ENCODE measurements around the gene MAB21L4.
A peak's percentile ranks its signal among the peaks of the same experiment; 100 is the strongest.
"Not testable (repeated sequence)": the region's sequence is repeated elsewhere in the genome, so short reads cannot be mapped to it uniquely, and the experiment has no call there.

Gene MAB21L4

GRCh38 chr2:240858871-240859270 is 37.1 kb downstream of the MAB21L4 start:
- no peak for DNase-seq (ENCODE audit: low read depth in 3 of 3)

DNA sequence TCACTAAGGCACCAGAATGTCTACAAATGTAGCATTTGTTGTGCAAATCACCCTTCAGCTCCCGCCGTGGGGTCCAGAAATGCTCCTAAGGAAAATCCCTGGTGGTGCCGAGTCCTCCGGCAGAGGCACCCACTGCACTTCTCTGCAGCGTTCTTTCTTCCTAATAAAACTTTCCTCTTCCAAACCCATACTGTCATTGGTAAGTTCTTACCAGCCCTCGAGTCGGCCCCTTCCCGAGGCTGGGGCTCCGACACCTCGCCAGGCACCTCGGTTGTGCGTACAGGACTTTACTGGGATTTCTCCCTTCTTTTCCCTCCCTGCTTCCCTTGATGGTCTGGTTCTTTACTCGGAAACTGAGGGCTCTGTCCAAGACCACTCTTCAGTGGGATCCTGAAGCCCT is 37.6 kb downstream of the MAB21L4 start:
- no peak for DNase-seq (ENCODE audit: low read depth in 3 of 3)

- no peak for DNase-seq (ENCODE audit: low read depth in 3 of 3)
Measured at GRCh38 chr2:240857039-240858008, 38.6 kb downstream of the MAB21L4 start.

DNA sequence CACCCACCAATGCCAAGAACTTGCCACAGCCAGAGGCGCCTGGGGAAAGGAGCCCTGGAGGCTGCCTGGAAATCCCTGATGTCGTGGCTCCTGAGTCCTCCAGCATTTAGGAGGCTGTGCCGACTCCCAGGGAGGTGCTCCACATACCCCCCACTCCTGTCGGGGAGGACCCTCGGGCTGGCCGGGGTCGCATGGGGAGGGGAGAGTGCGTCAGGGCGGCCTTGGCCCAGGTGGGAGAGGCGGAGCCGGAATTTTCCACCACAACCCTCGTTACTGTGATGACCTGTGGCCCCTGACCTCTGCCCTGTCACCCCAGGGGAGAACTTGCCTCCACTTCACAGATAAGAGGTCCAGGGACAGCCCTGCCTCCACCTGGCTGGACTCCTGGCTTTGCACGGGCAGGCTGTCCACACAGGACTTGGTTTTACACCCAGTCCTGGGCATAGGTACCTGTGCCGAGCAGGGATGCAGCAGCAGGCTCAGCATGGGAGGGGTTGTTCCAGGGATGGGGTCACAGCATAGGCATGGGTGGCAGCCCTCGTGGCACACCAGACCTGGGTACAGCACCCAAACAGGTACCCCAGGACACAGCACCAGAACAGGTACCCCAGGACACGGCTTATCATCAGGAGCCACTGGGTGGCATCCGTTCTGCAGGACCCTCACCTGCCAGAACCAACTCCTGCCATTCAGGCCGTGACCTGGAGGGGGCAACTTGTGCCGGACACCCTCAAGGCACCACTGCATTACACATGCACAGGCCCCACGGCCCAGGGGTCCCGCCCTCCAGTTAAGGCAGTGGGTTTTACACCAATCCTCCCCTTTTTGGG is 39.6 kb downstream of the MAB21L4 start:
- DNase-seq (ENCODE audit: low read depth in 3 of 3): no peak

GRCh38 chr2:240855670-240856069 is 40.3 kb downstream of the MAB21L4 start:
- no peak for DNase-seq (ENCODE audit: low read depth in 3 of 3)

- DNase-seq (ENCODE audit: low read depth in 3 of 3): no peak
Measured at GRCh38 chr2:240852671-240853314, 43.2 kb downstream of the MAB21L4 start.

DNA sequence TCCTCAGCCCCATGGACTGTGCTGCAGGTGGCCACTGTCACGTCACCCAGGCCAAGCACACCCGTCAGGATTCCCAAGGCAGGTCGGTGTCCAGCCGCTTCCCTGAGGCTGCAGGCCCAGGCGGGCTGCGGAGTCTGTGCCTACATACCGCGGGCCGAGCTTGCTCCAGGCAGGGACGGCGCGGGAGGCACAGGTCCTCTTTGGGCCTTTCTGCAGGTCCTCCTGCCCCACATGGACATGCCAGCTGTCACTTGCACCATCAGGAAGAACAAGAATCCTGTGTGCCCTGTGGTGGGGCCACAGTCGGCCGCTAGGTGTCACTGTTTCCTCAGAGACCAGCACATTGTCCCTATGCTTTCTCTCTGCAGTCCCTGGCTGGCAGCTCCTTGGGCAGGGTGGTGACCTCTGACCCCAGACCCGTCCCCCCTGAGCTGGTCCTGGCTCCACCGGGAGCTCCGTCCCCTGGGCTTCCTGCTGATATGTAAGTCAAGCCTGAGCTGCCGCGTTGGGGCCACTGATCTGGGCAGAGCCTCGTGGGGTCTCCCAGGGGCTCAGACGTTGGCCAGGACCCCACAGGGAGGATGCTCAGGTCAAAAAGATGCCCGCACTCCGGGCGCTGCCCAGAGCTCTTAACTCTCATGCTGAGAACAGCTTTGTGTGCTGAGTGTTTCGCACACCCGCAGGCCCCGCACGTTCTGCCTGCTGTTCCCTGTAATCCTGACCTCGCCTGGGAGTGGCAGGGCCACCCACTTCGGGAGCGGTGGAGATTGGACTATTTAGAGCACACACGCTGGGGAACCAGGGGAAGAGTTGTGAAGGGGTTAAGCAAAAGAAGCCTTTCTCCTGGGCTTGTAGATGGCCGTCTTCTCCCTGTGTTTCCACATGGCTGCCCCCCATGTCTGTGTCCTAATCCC is 44.6 kb downstream of the MAB21L4 start:
- peak; percentile 65 to 72 (median 71) for DNase-seq (ENCODE audit: low read depth in 3 of 3)

- no peak for DNase-seq (ENCODE audit: low read depth in 3 of 3)
Measured at GRCh38 chr2:240850756-240851077, 45.2 kb downstream of the MAB21L4 start.

DNA sequence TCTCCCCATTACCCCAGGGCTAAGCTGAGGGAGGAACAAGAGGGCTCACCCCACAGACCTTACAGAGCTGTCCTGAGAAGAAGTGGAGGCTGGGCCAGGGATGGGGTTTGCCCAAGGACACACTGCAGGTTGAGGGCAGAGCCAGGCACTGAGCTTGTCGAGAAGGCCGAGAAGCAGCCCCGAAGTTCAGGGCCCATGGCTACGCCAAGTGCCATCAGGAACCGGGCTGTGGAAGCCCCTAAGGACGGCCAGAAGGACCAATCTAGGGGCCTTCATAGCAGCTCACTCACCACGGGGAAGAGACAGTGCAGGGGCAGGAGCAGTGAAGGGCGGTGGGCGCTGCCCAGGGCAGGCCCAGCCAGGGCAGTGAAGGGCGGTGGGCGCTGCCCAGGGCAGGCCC is 45.9 kb downstream of the MAB21L4 start:
- DNase-seq (ENCODE audit: low read depth in 3 of 3): no peak

- DNase-seq (ENCODE audit: low read depth in 3 of 3): no peak
Measured at GRCh38 chr2:240848900-240849680, 46.9 kb downstream of the MAB21L4 start.

GRCh38 chr2:240847817-240848216 is 48.1 kb downstream of the MAB21L4 start:
- no peak for DNase-seq (ENCODE audit: low read depth in 3 of 3)

- DNase-seq (ENCODE audit: low read depth in 3 of 3): no peak
Measured at GRCh38 chr2:240846873-240847595, 48.9 kb downstream of the MAB21L4 start.

DNA sequence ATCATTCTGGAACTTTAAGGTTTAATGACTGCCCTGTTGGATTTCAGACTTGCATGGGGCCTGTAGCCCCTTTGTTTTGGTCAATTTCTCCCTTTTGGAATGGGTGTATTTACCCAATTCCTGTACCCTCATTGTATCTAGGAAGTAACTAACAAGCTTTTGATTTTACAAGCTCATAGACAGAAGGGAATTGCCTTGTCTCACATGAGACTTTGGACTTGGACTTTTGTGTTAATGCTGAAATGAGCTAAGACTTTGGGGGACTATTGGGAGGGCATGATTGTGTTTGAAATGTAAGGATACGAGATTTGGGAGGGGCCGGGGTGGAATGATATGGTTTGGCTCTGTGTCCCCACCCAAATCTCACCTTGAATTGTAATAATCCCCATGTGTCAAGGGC is 49.6 kb downstream of the MAB21L4 start:
- not testable (repeated sequence) for DNase-seq (ENCODE audit: low read depth in 3 of 3)

DNA sequence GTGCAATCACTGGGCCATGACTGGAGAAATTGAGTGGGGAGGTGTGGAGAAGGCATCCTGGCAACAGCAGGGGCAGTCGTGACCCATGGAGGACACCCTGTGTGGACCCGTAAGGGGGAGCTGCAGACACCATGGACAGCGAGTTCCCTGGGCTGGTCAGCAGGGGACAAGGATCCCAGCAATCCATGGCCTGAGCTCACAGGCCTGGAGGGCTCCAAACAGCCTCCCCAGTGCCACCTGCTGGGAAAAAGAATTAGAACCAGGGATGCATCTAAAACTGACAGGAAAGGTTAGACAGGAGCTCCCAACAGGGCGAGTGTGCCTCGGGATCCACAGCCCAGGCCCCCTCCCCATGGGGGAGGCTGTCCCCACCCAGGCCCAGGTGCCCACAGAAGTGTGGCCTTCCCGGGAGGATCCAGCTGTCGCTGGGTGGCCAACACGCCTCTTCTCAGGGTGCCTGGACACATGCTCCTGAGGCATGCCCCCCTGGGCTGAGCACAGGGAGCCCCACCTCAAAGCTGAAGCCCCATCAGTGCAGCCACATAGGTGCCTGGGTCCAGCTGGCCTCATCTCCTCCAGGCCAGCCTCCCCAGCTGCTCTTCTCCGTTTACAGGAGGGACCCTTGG is 55.4 kb downstream of the MAB21L4 start:
- no peak for DNase-seq (ENCODE audit: low read depth in 3 of 3)

DNA sequence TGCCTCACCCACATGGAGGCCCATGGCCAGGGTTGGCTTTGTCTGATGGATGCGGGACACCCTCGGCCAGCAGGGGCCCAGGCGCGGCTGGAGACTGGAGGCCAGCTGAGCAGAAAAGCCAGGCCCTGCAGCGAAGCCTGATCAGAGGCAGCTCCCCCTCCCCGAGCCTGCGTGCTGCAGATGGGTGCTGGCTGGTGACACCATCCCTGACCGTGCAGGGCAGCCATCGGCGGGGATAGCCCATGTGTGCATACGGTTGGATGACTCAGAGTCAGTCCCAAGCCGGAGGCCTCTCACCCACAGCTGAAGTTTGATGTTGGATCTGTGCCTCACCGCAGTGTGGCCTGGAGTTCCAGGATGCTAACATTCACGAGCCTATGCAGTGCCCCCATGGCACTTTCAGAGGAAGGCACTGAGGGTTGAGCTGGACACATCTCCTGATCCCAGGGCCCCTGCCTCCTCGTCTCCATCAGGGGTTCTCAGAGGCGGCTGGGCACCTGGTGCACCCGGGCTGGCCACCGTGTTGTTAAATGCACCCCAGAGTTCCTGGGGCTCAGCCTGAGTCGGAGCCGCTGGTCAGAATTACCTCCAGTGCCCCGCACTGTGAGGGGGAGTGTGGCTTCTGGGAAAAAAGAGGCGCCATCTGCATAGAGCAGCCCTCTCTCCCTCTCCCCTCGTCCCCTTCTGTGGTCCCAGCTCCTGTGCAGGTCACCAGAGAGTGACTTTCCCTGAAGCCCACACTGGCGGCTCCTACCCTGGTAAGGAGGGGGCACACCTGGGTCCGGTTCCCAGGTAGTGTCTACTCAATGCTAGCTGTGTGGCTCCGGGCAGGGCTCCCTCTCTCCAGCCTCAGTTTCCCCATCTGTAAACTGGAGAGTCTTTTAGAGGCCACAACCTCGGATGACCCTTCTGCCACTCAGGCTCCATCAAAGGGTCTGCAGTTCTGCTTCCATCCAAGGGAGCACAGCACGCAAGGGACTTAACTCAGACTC is 56.5 kb downstream of the MAB21L4 start:
- no peak for DNase-seq (ENCODE audit: low read depth in 3 of 3)

GRCh38 chr2:240837621-240838020 is 58.3 kb downstream of the MAB21L4 start:
- no peak for DNase-seq (ENCODE audit: low read depth in 3 of 3)

- DNase-seq (ENCODE audit: low read depth in 3 of 3): no peak
Measured at GRCh38 chr2:240836781-240837467, 59.0 kb downstream of the MAB21L4 start.

Measured in stimulated activated CD4-positive, alpha-beta T cell treated with anti-CD3 and anti-CD28 coated beads, TNF-alpha, amount 100 ng/mL, for 4 hours (primary cell).